ENCODE results near the gene MYH16.

DNA sequence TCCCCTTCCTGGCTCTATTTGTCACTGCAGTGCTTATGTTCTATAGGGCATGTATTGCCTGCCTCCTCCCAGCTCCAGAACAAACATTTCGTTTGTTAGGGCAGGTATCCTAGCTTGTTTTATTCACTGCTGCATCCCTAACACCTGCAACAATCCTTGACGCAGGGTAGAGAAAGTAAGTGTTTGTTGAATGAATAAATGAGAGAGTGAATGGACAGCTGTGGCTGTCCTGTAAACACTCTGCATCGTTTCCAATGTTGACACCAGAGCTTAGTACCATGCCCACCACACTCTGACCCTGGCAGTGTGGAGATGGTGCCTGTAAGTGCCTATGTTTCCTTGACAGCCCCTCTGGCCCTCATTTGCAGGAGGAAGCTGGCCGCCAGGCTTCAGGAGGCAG, 21.0 kb downstream of the MYH16 start:
- no peak for TF ChIP-seq CTCF (IDR thresholded peaks at IDR 0.05 in 8 of 11, conservative IDR thresholded peaks at IDR 0.05 in 3 of 11)
- no peak for TF ChIP-seq POLR2A (IDR thresholded peaks at IDR 0.05)
